Subcutaneous abdominal adipose tissue (tissue), 5 donors: Measurements from ENCODE around the gene SUSD1.
A peak's percentile ranks its signal among the peaks of the same experiment; 100 is the strongest.

Experiments
- H3K27ac ChIP-seq: one replicate; pipeline ENCODE4 v1.7.0; 2013; ENCODE audit warnings: low read depth, mild to moderate bottlenecking, inconsistent platforms, low read length, moderate library complexity
- H3K27me3 ChIP-seq, 5 donors: one replicate each; pipeline ENCODE4 v1.7.0; 2013; ENCODE audit warnings: low read length in 5 of 5, inconsistent platforms in 1 of 5; ENCODE audit not compliant: control insufficient read depth in 5 of 5, insufficient read depth in 4 of 5
- H3K36me3 ChIP-seq, 5 donors: one replicate each; pipeline ENCODE4 v1.7.0; 2013; ENCODE audit warnings: low read length in 5 of 5; ENCODE audit not compliant: control insufficient read depth in 5 of 5, insufficient read depth in 5 of 5
- H3K4me1 ChIP-seq, 5 donors: one replicate each; pipeline ENCODE4 v1.7.0; 2013; ENCODE audit warnings: low read length in 5 of 5, mild to moderate bottlenecking in 3 of 5, moderate library complexity in 1 of 5; ENCODE audit not compliant: control insufficient read depth in 5 of 5, insufficient read depth in 5 of 5
- H3K4me3 ChIP-seq, 5 donors: one replicate each; pipeline ENCODE4 v1.7.0; 2013; ENCODE audit warnings: low read length in 5 of 5, low read depth in 1 of 5
- H3K9ac ChIP-seq, 5 donors: one replicate each; pipeline ENCODE4 v1.7.0; 2013; ENCODE audit warnings: low read length in 5 of 5, mild to moderate bottlenecking in 4 of 5, moderate library complexity in 3 of 5
- H3K9me3 ChIP-seq, 5 donors: one replicate each; pipeline ENCODE4 v1.7.0; 2013; ENCODE audit warnings: low read length in 5 of 5; ENCODE audit not compliant: control insufficient read depth in 5 of 5
- donor health status: healthy.
- donor health status: healthy.
- donor health status: healthy.
- donor health status: healthy.
- donor health status: healthy.

SUSD1 gene

GRCh38 chr9:112048924-112049691 is 126.0 kb downstream of the SUSD1 start:
- H3K9ac ChIP-seq, result no peak overlapping the region
- no peaks in the 10 kb centered on the region for H3K27me3 ChIP-seq
- H3K4me3 ChIP-seq, result no peak overlapping the region
- H3K27ac ChIP-seq, result peak overlapping the region; percentile 71
- H3K36me3 ChIP-seq, result no peaks in the 10 kb centered on the region
- peaks cover 12 to 31% (median 27%) of the 10 kb centered on the region in 5 donors for H3K4me1 ChIP-seq
- H3K9me3 ChIP-seq, result no peaks in the 10 kb centered on the region

DNA sequence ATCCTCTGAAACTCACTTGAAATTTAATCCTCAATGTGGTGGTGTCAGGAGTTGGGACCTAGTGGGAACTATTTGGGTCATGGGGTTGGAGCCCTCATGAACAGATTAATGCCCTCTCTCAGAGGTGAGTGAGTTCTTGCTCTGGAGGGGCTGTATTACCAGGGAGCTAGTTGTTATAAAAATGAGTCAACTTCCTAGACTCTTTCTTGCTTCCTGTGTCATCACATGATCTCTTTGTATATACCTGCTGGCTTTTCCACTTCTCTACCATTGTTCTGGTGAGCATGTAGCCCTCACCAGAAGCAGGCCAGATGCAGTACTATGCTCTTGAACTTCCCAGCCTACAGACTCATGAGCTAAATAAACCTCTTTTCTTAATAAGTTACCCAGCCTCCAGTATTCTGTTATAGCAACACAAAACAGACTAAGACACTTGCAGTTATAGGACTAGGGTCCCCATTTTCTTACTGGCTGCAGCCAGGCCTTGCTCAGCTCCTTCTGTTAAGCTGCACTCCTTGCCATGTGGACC is 127.5 kb downstream of the SUSD1 start:
- H3K9me3 ChIP-seq, result no peaks in the 10 kb centered on the region
- no peak overlapping the region for H3K9ac ChIP-seq
- no peak overlapping the region for H3K4me3 ChIP-seq
- H3K27me3 ChIP-seq, result no peaks in the 10 kb centered on the region
- peaks cover 12 to 31% (median 27%) of the 10 kb centered on the region in 5 donors for H3K4me1 ChIP-seq
- H3K36me3 ChIP-seq, result no peaks in the 10 kb centered on the region
- H3K27ac ChIP-seq, result no peak overlapping the region

- Histone ChIP-seq H3K27ac (no peak overlapping the region), H3K27me3 (no peaks in the 10 kb centered on the region), H3K4me1 (peaks cover 12 to 25% (median 23%) of the 10 kb centered on the region in 5 donors), H3K9ac (no peak overlapping the region), H3K9me3 (no peaks in the 10 kb centered on the region), H3K4me3 (no peak overlapping the region), H3K36me3 (peaks cover 0 to 5% (median 2%) of the 10 kb centered on the region in 5 donors)
These were observed 128.9 kb downstream of the SUSD1 start for GRCh38 chr9:112046181-112046580.

- Histone ChIP-seq H3K36me3 (peaks cover 0 to 10% (median 5%) of the 10 kb centered on the region in 5 donors), H3K27ac (no peak overlapping the region), H3K27me3 (no peaks in the 10 kb centered on the region), H3K9me3 (no peaks in the 10 kb centered on the region), H3K9ac (no peak overlapping the region), H3K4me3 (no peak overlapping the region), H3K4me1 (peaks cover 7 to 12% (median 11%) of the 10 kb centered on the region in 5 donors)
These were observed 130.2 kb downstream of the SUSD1 start for GRCh38 chr9:112044881-112045280.

DNA sequence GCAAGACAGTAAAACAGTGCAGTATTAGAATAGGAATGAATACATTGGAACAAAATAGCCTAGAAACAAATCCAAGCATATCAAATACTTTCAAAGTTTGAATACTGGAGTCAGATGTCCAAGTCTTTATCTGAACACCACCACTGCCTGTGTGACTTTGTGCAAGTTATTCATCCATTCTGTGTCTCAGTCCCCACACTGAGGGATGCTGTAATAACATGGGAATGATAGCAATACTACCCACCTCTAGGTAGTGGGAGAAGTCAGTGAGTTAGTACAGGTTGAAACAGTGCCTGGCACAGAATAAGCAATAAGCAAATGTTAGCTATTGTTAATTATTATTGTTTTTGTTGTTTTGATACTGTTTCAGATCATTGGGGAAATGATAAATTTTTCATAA is 130.9 kb downstream of the SUSD1 start:
- no peak overlapping the region for H3K27ac ChIP-seq
- H3K9me3 ChIP-seq, result no peaks in the 10 kb centered on the region
- H3K4me3 ChIP-seq, result no peak overlapping the region
- H3K36me3 ChIP-seq, result peaks cover 0 to 14% (median 9%) of the 10 kb centered on the region in 5 donors
- H3K9ac ChIP-seq, result no peak overlapping the region
- H3K27me3 ChIP-seq, result no peaks in the 10 kb centered on the region
- peaks cover 2 to 6% (median 4%) of the 10 kb centered on the region in 5 donors for H3K4me1 ChIP-seq

GRCh38 chr9:112043423-112043822 is 131.7 kb downstream of the SUSD1 start:
- no peak overlapping the region for H3K4me3 ChIP-seq
- H3K4me1 ChIP-seq, result no peaks in the 10 kb centered on the region
- no peak overlapping the region for H3K27ac ChIP-seq

DNA sequence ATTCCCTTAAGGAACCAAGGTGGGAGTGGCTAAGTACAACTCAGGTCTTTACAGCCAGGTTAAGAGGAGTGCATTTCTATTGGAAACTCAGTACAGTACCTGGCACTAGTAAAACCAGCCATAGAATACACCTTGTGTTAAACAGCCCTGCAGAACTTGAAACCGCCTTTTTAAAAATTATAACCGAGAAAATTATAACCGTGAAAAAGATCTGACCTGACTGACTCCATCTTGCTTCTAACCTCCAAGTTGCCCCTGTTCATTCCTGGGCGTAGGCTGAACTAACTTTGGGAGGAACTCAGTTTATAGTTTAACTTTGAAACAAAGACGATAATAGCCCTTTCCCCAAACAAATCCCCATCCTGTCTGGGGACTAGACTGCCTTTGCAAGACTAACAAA is 132.3 kb downstream of the SUSD1 start:
- no peak overlapping the region for H3K27ac ChIP-seq
- peaks cover 0 to under 1% (median 0%) of the 10 kb centered on the region in 5 donors for H3K4me1 ChIP-seq
- no peaks in the 10 kb centered on the region for H3K27me3 ChIP-seq
- peaks cover 0 to 14% (median 9%) of the 10 kb centered on the region in 5 donors for H3K36me3 ChIP-seq
- H3K9me3 ChIP-seq, result no peaks in the 10 kb centered on the region
- H3K9ac ChIP-seq, result no peak overlapping the region
- no peak overlapping the region for H3K4me3 ChIP-seq

More at GRCh38 chr9:112043423-112043822, 131.7 kb downstream of the SUSD1 start:
- no peaks in the 10 kb centered on the region for H3K9me3 ChIP-seq
- peaks cover 0 to 14% (median 9%) of the 10 kb centered on the region in 5 donors for H3K36me3 ChIP-seq
- no peaks in the 10 kb centered on the region for H3K27me3 ChIP-seq
- no peak overlapping the region for H3K9ac ChIP-seq

DNA sequence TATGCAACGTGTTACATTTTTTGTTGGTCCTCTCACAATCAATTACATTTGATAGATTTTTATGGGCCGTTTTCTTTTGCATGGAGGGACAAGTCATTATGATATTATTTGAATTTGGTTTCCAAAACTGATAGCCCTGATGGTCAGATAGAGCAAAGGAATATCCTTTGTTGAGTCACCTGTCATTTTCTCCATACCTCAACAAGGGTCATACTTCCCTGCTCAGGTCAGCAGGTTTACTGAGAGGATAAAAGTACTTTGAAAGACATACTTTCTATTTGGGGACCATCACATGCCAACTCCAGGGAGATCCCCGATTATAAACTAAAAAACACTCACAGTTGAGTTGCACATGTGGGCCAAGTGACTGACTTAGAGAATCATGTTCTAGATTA is 132.9 kb downstream of the SUSD1 start:
- Histone ChIP-seq H3K9me3 (no peaks in the 10 kb centered on the region), H3K36me3 (peaks cover 0 to 14% (median 9%) of the 10 kb centered on the region in 5 donors), H3K4me1 (peaks cover 0 to 4% (median 0%) of the 10 kb centered on the region in 5 donors), H3K27me3 (no peaks in the 10 kb centered on the region), H3K9ac (no peak overlapping the region), H3K27ac (no peak overlapping the region), H3K4me3 (no peak overlapping the region)

- Histone ChIP-seq H3K4me1 (peaks cover 0 to 4% (median 0%) of the 10 kb centered on the region in 5 donors), H3K27me3 (no peaks in the 10 kb centered on the region), H3K36me3 (peaks cover 0 to 14% (median 9%) of the 10 kb centered on the region in 5 donors), H3K27ac (no peak overlapping the region), H3K9me3 (no peaks in the 10 kb centered on the region), H3K4me3 (no peak overlapping the region), H3K9ac (no peak overlapping the region)
These were observed 133.4 kb downstream of the SUSD1 start for GRCh38 chr9:112041536-112042243.

- no peak overlapping the region for H3K27ac ChIP-seq
These were observed 133.9 kb downstream of the SUSD1 start for GRCh38 chr9:112041199-112041535.

More at GRCh38 chr9:112041199-112041535, 133.9 kb downstream of the SUSD1 start:
- H3K4me3 ChIP-seq, result no peak overlapping the region
- peaks cover 0 to 14% (median 9%) of the 10 kb centered on the region in 5 donors for H3K36me3 ChIP-seq
- H3K9ac ChIP-seq, result no peak overlapping the region
- no peaks in the 10 kb centered on the region for H3K9me3 ChIP-seq
- H3K4me1 ChIP-seq, result peaks cover 0 to 4% (median 0%) of the 10 kb centered on the region in 5 donors
- H3K27me3 ChIP-seq, result no peaks in the 10 kb centered on the region
